Measurements from ENCODE around the gene TAF3.
A peak's percentile ranks its signal among the peaks of the same experiment; 100 is the strongest.
"Not testable (repeated sequence)": the region's sequence is repeated elsewhere in the genome, so short reads cannot be mapped to it uniquely, and the experiment has no call there.

TAF3 gene, protein sequence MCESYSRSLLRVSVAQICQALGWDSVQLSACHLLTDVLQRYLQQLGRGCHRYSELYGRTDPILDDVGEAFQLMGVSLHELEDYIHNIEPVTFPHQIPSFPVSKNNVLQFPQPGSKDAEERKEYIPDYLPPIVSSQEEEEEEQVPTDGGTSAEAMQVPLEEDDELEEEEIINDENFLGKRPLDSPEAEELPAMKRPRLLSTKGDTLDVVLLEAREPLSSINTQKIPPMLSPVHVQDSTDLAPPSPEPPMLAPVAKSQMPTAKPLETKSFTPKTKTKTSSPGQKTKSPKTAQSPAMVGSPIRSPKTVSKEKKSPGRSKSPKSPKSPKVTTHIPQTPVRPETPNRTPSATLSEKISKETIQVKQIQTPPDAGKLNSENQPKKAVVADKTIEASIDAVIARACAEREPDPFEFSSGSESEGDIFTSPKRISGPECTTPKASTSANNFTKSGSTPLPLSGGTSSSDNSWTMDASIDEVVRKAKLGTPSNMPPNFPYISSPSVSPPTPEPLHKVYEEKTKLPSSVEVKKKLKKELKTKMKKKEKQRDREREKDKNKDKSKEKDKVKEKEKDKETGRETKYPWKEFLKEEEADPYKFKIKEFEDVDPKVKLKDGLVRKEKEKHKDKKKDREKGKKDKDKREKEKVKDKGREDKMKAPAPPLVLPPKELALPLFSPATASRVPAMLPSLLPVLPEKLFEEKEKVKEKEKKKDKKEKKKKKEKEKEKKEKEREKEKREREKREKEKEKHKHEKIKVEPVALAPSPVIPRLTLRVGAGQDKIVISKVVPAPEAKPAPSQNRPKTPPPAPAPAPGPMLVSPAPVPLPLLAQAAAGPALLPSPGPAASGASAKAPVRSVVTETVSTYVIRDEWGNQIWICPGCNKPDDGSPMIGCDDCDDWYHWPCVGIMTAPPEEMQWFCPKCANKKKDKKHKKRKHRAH

DNA sequence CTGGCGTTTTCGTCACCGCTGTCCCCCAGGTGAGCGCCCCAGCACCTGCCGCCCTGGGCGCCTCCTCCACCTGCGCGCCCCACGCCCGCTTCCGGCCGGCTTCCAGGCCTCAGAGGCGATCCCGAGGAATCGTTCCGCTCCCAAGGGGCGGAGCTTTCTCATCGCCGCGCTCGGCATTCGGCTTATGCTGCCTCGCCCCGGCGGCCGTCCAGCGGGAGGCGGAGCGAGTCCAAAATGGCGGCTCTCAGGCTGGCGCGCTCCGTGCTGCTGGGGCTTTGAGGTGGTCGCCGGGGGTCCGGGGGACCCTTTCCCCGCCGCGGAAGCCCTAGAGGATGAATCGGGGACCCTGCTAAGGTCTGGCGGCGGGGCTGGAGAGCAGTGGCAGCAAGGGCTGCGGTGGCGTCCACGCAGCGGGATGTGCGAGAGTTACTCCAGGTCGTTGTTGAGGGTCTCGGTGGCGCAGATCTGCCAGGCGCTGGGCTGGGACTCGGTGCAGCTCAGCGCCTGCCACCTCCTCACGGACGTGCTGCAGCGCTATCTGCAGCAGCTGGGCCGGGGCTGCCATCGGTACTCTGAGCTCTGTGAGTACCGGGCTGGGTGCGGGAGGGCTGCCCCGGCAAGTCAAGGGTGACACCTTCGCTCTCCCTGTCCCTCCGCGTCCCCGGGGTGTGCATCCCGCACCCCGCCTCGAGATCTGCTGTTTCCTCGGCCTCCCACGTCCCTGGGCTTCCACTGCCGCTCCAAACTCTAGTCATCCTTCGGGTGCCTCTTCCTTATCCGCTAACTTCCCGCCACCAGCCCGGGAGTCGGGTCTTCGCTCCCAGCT, at the start of gene TAF3:
TSS of gene TAF3 (plus strand) at position 211 of the 826 bp plus-strand sequence. CDS start at position 416, 205 bp downstream.
- peak; percentile 81 for DNase-seq (ENCODE audit: low spot score)

DNA sequence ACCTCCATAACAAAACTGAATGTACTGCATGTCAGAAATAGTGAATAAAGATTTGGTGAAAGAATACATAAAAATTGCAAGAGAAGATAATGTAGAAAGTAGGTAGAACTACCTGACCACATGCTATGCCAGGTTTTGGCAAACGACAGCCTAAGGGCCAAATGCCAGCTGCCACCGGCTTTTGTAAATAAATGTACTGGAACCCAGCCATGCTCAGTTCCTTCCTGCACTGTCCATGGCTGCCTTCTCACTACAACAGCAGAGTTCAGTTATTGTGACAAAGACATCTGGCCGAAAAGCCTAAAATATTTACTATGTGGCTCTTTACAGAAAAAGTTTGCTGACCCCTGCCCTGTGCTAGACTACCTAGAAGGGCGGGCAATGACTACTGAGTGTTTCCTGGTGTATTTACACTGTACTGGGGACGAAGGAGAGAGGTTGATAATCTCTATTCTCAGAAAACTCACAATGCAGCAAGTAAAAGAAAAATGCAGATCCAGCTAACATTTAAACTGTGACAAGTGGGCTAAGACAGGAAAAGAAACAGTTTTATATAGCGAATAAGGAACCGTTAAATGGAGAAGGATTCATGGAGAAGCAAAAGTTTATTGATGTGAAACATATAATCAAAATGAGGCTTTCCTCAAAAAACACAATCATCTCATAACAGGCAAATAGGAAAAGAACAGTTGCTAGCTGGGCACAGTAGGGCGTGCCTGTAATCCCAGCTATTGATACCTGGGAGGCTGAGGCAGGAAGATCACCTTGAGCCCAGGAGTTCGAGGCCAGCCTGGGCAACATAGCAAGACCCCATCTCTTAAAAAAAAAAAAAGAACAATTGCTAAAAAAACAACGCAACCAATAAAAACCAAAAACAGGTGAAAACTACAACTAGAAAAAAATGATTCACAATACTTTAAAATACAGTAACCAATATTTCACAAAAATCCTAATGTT, 44.2 kb upstream of the TAF3 start:
- no peak for DNase-seq (ENCODE audit: low spot score)

DNA sequence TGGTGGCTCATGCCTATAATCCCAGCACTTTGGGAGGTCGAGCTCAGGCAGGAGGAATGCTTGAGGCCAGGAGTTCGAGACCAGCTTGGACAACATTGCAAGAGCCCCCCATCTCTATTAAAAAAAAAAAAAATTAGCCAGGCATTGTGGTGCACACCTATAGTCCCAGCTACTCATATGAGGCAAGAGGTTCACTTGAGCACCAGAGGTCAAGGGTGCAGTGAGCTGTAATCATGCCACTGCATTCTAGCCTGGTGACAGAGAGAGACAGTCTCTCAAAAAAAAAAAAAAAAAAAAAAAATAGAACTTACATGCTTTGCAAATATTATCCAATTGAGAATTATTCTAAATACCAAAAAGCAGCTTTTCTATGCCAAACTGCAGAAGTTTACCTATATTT, 41.5 kb upstream of the TAF3 start:
- no peak for DNase-seq (ENCODE audit: low spot score)

DNA sequence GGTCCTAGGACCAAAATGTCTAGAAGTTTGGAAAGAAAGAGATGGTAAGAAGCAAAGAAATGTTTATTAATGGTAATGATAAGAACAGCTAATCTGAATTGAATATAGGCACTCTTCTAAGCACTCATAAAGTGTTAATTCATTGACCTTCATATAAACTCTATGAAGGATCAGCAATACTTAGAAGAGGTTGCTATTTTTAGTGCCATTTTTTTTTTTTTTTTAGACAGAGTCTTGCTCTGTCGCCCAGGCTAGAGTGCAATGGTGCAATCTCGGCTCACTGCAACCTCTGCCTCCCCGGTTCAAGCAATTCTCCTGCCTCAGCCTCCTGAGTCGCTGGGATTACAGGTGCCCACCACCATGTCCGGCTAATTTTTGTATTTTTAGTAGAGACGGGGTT, 36.1 kb upstream of the TAF3 start:
- not testable (repeated sequence) for DNase-seq (ENCODE audit: low spot score)

DNA sequence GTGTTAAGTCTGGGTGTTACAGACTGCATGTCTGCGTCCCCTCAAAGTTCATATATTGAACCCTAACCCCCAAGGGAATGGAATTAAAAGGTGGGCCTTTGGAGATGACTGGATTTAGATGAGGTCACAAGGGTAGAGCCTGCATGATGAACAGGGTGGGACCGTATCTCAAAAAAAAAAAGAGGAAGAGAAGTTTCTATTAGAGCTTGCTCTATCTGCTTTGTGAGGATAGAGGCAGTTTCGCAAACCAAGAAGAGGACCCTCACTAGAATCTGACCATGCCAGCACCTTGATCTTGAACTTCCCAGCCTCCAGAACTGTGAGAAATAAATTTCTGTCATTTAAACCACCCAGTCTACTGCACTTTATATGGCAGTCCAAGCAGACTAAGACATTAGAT, 31.9 kb upstream of the TAF3 start:
- no peak for DNase-seq (ENCODE audit: low spot score)

DNA sequence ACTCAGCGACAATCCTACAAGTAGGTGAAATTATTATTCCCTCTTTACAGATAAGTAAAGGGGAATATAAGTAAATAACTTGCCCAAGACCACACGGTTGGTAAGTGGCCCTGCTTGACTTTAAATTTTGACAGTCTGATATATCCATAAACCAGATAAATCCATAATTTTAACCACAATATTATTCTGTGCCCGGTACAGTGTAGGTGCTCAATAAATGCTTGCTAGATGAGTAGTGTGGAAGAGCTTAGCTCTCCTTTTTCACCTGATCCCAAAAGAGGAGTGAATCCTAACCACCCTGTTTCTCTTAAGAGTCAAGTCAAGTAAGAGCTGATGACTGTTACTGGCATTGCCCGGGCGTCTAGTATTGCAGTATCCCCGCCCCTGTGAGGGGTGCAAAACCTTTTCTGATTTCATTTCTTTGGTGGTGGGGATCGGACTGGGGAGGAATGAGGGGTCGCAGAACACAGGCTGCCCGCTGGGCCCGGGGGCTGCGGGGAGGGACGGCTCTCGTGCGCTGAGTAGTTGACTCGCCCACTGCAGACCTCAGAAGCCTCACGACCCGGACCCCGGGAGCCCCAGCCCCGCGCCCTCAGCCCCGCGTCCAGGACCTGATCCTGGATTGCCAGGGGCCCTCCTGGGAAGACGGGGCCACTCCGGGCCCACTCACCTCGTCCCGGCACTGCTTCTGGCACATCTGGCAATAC, 31.0 kb upstream of the TAF3 start:
- no peak for DNase-seq (ENCODE audit: low spot score)

DNA sequence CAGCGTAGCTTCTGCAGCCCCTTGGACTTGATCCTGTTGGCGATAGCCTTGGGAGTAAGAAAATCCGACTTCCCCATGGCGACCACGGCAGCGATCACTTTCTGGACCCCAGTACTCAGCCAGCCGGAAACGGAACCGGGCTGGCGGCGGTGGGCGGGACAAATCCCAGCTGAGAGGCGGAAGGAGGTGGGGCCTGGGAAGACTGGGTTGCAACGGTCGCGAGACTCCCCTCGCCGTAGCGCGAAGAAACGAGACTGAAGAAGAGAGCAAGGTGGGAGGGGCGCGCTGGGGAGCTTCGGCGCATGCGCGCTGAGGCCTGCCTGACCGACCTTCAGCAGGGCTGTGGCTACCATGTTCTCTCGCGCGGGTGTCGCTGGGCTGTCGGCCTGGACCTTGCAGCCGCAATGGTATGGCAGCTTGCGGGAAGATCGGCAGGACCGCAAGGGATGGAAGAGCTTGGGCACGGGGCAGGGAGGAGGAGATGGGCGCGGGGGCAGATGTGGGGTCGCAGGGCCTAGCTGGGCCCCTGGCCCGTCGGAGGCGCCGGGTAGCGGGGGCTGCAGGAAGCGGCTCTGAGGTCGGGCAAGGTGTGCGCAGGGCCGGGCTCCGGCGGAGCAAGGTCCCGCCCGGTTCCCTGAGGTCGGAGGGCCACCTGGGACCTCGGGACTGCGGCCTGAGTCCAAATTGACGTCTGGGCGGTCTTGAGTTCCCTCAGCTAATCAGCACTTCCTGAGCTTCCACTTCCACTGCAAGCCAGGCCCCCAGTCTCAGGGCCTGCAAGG, 30.3 kb upstream of the TAF3 start, which contains the start of the genes ATP5F1C and KIN:
TSS of gene ATP5F1C (plus strand) at position 321 of the 782 bp plus-strand sequence. CDS start at position 352, 31 bp downstream.
TSS of gene KIN (minus strand) at position 137 of the 782 bp plus-strand sequence. CDS start at position 77, 60 bp downstream.
- peak; percentile 93 for DNase-seq (ENCODE audit: low spot score)

DNA sequence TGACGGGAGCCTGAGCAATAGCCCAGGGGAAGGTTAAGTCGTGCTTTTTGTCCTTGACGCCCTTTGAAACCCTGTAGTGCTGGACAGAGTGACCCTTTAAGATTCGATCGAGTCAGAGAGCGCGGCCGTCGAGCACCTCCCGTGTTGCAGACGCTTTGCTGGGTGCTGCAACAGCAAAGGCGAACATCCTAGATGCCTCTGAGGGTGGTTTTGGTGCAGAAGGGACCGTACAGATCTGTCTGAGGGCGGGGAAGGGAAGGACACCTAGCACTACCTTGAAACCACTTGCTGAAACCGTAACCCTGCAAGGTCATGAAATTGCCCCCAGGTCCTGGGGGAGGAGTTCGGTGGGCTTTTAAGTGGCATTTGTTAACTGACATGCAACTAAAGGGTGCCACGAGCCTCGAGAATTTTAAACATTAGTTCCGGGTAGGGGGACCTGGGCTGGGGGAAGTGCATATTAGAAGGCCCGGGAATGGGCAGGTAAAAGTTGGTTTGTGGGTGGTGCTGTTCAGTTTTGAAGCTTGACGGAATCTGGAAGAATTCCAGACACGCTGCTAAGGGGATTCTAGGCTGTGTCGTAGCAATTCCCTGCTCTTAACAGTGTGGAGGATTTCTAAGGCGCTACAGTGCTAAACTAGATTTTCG, 29.5 kb upstream of the TAF3 start:
- DNase-seq (ENCODE audit: low spot score), result peak; percentile 7

DNA sequence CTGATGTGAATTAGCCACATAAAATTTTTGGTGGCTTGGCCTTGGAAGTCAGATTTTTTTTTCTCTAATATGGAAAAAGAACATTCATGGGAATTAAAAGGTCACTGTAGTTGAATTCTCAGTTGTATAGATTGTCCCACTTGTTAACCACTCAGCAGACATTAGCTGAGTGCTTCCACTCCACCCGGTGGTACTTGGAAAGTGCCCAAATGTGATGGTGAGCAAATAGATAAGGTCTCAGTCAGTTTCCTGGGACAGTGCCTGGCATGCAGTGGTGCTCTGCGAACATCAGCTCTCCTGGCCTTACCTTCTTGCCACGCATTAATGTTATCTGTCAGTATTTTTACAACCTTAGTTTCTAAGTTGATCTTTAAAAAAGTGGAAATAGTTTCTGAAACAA, 28.9 kb upstream of the TAF3 start:
- no peak for DNase-seq (ENCODE audit: low spot score)

DNA sequence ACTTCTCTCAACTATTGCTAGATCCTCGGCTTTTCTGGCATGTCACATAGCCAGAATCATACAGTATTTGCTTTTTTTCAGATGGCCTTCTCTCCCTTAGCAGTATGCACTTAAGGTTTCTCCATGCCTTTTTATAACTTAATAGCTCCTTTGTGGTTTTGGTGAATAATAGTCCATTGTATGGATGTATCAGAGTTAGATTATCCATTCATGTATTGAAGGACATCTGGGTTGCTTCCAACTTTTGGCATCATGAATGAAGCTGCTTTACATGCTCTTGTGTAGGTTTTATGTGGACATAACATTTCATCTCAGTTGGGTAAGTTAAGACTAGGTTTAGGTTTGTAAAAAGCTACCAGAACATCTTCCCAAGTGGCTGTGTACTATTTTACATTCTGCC, 25.8 kb upstream of the TAF3 start:
- DNase-seq (ENCODE audit: low spot score), result peak; percentile 35

DNA sequence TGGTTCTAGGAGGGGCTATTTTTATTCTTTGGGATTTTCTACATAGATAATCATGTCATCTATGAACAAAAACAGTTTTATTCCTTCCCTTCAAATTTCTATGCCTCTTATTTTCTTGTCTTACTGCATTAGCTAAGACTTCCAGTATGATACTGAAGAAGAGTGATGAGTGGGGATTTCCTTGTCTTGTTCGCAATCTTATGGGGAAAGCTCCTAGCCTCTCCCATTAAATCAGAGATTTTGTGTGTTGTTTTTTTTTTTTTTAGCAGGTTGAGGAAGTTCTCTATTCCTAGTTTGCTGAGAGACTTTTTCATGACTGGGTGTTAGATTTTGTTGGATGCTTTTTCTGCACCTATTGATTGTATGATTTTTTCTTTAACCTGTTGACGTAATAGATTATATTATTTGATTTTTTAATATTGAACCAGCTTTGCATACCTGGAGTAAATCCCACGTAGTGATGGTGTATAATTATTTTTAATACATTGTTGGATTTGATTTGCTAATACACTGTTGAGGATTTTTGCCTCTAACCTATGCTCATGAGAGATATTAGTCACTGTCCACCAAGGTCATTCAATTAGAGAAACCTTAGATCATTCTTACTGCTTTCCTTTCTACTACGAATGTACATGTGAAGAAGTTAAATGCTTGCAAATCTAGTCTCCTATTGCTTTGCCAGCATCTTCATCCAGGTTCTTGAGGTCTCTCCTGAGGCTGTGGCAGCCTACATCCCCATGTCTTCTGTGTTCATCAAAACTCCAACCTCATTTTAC, 23.9 kb upstream of the TAF3 start:
- no peak for DNase-seq (ENCODE audit: low spot score)

DNA sequence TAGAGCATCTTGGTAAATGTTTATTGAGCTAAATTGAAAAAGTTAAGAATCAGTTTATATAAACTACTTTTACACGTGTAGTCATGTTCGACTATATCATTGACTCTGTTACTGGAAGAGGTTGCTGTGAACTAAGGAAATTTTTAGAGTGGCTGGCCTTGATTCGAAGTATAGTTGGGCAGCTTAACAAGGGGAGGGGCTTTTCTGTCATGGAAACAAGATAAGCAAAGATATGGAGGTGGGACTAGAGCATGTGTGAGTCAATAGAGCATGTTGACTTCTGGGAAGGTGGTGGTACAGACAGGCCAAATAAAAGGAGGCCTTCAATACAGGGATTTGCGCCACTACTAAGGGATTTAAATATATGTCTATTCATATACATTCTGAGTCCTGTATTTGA, 22.7 kb upstream of the TAF3 start:
- DNase-seq (ENCODE audit: low spot score), result no peak

DNA sequence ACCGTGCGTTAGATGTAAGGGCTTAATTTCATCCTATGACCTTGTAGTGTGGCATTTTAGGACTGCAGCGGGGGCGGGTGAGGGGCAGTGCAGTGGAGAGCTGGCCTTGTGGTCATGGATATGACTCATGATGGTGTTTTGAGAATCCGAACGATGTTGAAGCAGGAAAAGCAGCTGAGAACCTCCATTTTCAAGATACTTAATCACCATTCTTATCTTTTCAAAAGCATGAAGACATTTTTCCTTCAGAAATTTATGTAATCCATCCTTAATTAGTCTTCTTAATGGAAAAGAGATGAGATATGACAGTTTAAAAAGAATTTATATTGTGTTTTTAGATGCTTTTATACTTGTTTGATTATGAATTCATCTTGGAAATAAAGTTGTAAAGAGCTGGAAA, 20.7 kb upstream of the TAF3 start:
- peak; percentile 76 for DNase-seq (ENCODE audit: low spot score)

DNA sequence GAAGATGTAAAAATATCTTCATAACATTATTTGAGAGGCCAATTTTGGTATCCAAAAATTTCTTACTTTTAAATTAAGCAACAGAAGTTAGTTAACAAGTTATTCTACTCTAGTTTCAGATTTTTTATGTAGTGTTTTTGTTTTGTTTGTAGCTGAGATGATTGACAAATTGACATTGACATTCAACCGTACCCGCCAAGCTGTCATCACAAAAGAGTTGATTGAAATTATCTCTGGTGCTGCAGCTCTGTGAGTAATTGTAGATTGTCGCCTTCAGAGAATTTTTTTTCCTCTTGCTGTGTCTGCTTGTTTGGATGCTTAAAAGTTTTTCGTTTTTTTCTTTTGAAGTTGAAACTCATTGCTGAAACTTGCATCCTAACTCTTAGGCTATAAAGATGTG, 15.7 kb upstream of the TAF3 start:
- DNase-seq (ENCODE audit: low spot score), result no peak

DNA sequence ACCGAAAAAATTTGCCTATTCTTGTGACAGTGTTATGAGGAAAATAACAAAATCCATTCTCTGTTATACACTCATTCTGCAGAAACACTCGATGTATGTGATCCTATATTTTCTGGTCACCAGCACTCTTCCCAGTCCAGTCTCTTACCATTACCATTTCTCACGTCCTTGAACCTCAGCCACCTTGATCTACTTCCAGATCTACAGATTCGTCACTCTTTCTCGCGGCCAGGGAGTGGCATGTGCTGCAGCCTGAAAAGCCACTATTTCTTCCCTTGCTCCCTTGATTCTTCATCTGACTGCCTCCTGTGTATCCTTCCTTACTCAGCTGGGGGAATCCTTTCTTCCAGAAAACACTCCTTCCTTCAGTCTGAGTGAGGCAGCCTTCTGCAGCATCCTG, 14.1 kb upstream of the TAF3 start:
- DNase-seq (ENCODE audit: low spot score), result no peak

DNA sequence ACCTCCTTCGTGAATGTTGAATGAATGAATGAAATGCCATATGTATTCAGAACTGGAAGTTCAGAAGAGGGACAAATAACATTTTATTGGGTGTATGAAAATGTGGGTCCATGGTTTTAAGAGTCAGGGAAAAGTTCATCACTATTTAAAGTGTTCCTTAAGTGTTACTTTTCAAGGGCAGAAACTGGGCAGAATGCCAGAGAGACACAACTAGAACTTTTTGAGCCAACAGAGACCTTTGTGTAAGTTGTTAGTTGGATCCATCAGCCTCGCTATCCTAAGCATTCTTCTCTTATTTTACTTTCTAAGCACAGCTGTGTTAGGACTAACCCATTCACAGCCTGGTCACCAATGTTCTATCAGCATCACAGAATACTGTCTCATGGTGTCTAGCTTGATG, 13.6 kb upstream of the TAF3 start:
- DNase-seq (ENCODE audit: low spot score), result no peak

DNA sequence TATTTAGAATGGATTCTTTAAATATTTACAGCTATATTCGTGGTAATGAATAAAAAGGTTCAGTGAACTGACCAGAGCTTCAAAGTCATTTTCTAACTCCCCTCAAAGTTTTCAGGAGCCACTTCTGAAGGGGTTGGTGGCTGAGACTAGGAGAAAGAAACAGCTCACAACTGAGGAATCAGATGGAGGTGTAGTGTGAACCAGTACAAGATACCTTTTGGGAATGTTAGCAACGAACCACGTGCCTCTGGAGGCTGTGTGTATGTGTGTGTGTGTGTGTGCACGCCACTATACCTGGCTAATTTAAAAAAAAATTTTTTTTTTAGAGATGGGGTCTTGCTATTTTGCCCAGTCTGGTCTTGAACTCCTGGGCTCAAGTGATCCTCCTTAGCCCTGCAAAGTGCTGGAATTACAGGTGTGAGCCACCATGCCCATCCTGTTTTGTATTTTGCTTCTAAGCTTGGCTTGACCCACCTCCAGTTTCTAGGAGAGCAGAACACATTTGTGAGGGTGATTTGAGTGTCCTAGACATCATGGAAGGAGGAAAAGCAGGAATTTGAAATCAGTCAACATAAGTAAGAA, 9.5 kb upstream of the TAF3 start:
- no peak for DNase-seq (ENCODE audit: low spot score)

DNA sequence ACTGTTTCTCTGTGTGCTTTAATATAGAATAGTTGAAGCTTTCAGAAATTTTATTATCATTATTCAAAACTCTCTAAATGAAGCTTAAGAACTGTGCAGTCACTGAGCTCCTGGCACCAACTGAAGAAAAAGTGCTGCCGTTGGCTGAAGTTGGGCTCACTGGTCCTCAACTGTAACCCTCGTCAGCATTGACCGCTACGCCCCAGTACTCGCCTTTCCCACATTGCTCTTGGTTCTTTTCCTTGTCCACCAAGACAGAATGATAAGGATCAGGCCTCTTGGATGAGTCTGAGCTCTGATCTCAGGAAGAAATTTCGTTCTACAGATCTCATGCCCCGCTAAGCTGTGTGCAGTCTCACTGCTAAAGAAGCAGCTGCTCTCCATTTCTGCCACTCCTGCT, 7.9 kb upstream of the TAF3 start:
- no peak for DNase-seq (ENCODE audit: low spot score)

Measured in SW480 (cell line).